ENCODE data around the gene PGK2. TPM values are rescaled to one million over a fixed set of nuclear protein-coding genes. Genes with fewer than 3 reads are reported as not detected.

Gene PGK2
- total RNA-seq, 1 experiment from 2014 or later = not detected

- Histone ChIP-seq H4K8ac (replicated peaks; ENCODE audit: insufficient read length, low read depth, low read length) (no peak overlapping the region), H4K91ac (ENCODE audit: insufficient read length, low read depth, low read length) (no peak overlapping the region), H2BK5ac (ENCODE audit: insufficient read length, low read length) (no peak overlapping the region), H2BK15ac (ENCODE audit: low read depth, low read length) (no peak overlapping the region), H2BK20ac (ENCODE audit: low read depth, low read length, poor library complexity, severe bottlenecking) (no peak overlapping the region), H4K5ac (ENCODE audit: insufficient read length, low read depth, low read length) (no peak overlapping the region), H3K79me2 (ENCODE audit: insufficient read depth, low read length) (no peaks in the 10 kb centered on the region), H3K27me3 (ENCODE audit: insufficient read depth, low read length) (no peaks in the 10 kb centered on the region), H2BK12ac (ENCODE audit: insufficient read length, low read depth, low read length) (no peak overlapping the region), H3K9ac (ENCODE audit: extremely low read depth, insufficient read length, low read length) (no peak overlapping the region), H3K4me1 (ENCODE audit: insufficient read depth, low read length) (no peaks in the 10 kb centered on the region), H3K14ac (ENCODE audit: insufficient read depth, low read length) (no peak overlapping the region), H2BK120ac (ENCODE audit: low read depth, low read length, poor library complexity, severe bottlenecking) (no peak overlapping the region), H2AFZ (ENCODE audit: low read length) (no peak overlapping the region), H3K4ac (ENCODE audit: low read depth, low read length) (no peak overlapping the region), H3K18ac (ENCODE audit: insufficient read length, low read depth, low read length) (no peak overlapping the region), H3K23ac (ENCODE audit: insufficient read length, low read depth, low read length) (no peak overlapping the region), H3T11ph (ENCODE audit: low read length) (no peak overlapping the region), H2AK5ac (ENCODE audit: insufficient read length, low read length) (no peak overlapping the region), H3K4me2 (ENCODE audit: insufficient read depth, insufficient read length, low read length) (no peak overlapping the region), H3K56ac (ENCODE audit: insufficient read length, low read depth, low read length) (no peak overlapping the region), H3K9me3 (ENCODE audit: control insufficient read depth, low read depth, low read length) (no peaks in the 10 kb centered on the region), H4K20me1 (ENCODE audit: control insufficient read depth, insufficient read depth, insufficient read length) (no peaks in the 10 kb centered on the region), H3K23me2 (ENCODE audit: insufficient read length, low read depth, low read length, poor library complexity, severe bottlenecking) (no peaks in the 10 kb centered on the region), H3K79me1 (ENCODE audit: insufficient read depth, low read depth, low read length, poor library complexity, severe bottlenecking) (no peaks in the 10 kb centered on the region), H3K27ac (ENCODE audit: insufficient read length, low read depth, low read length) (no peak overlapping the region)
- Mint-ChIP-seq H3K27ac (no peak overlapping the region), H3K4me3 (no peak overlapping the region), H3K4me1 (no peaks in the 10 kb centered on the region), H3K27me3 (ENCODE audit: low read depth) (no peaks in the 10 kb centered on the region), H3K9me3 (peaks cover 6 to 8% of the 10 kb centered on the region in 2 experiments), H3K36me3 (ENCODE audit: insufficient read depth in 1 of 3, low read depth in 3 of 3) (peaks cover 3 to 7% (median 5%) of the 10 kb centered on the region in 3 experiments; a peak in 5 of 7 replicates)
- no peak for DNase-seq
- TF ChIP-seq CTCF (conservative IDR thresholded peaks at IDR 0.05) = no peak
Measured at GRCh38 chr6:49775043-49775442, 12.0 kb downstream of the PGK2 start.
